GM13976 (cell line): ENCODE data around the gene RAB6D.
A peak's percentile ranks its signal among the peaks of the same experiment; 100 is the strongest.
"Not testable (repeated sequence)": the region's sequence is repeated elsewhere in the genome, so short reads cannot be mapped to it uniquely, and the experiment has no call there.

Experiments
- DNase-seq: peaks from one replicate; pipeline ENCODE4 v3.0.0; 2012; ENCODE audit warnings: low spot score
- CTCF ChIP-seq: IDR thresholded peaks from 2 replicates; pipeline ENCODE4 v1.5.1; 2012; ENCODE audit warnings: borderline replicate concordance, mild to moderate bottlenecking; ENCODE audit not compliant: insufficient read depth; ENCODE audit errors: extremely low read depth, missing control alignments, control extremely low read depth
- in situ Hi-C: fragments of 300-500 bp; cut with MboI; formaldehyde crosslinking; loops from one replicate; pipeline ENCODE4 v1.12.0; 2022; ENCODE audit warnings: low sequenced_read_pairs, mixed read lengths, inconsistent platforms; ENCODE audit not compliant: unreplicated experiment

The RAB6D gene

GRCh38 chr2:131363703-131364186, at the start of gene RAB6D:
RAB6D (minus strand) TSS chr2:131364168; CDS start chr2:131363720, 448 bp downstream.
- in situ Hi-C loops, DNase-seq: not testable (repeated sequence)

GRCh38 chr2:131413148-131413747, 49.3 kb upstream of the RAB6D start:
- in situ Hi-C loops, result loop anchor here (25.0 kb wide), 2 partner anchors 249 to 374 kb away; no protein-coding TSS in a partner anchor
- peak; percentile 63 for TF ChIP-seq CTCF
- DNase-seq, result peak; percentile 44

GRCh38 chr2:131410173-131410572, 46.2 kb upstream of the RAB6D start:
- in situ Hi-C loops, result loop anchor here (25.0 kb wide), 2 partner anchors 252 to 377 kb away; no protein-coding TSS in a partner anchor
- DNase-seq, result no peak

GRCh38 chr2:131408778-131409177, 44.8 kb upstream of the RAB6D start:
- no peak for DNase-seq
- in situ Hi-C loops, result loop anchor here (25.0 kb wide), 2 partner anchors 254 to 379 kb away; no protein-coding TSS in a partner anchor
- TF ChIP-seq CTCF, result no peak

More at GRCh38 chr2:131410173-131410572, 46.2 kb upstream of the RAB6D start:
- no peak for TF ChIP-seq CTCF

- no peak for DNase-seq
- in situ Hi-C loops, result loop anchor here (25.0 kb wide), 2 partner anchors 254 to 379 kb away; no protein-coding TSS in a partner anchor
- TF ChIP-seq CTCF, result no peak
Measured at GRCh38 chr2:131408207-131408606, 44.2 kb upstream of the RAB6D start.

GRCh38 chr2:131404753-131405152, 40.8 kb upstream of the RAB6D start:
- TF ChIP-seq CTCF, result no peak
- no peak for DNase-seq
- in situ Hi-C loops, result loop anchor here (25.0 kb wide), 2 partner anchors 258 to 383 kb away; no protein-coding TSS in a partner anchor
